Stimulated activated CD4-positive, alpha-beta T cell treated with anti-CD3 and anti-CD28 coated beads, Interleukin-1b, Interleukin-23, amount 100 ng/mL, for 1 hour (primary cell): ENCODE measurements around the gene CXorf58.
"Not testable (repeated sequence)": the region's sequence is repeated elsewhere in the genome, so short reads cannot be mapped to it uniquely, and the experiment has no call there.

ENCODE experiments used
- DNase-seq, 2 donors: peaks; one replicate each; pipeline ENCODE4 v3.0.0-alpha.2; 2020; ENCODE audit warnings: low read depth in 2 of 2

CXorf58 gene

GRCh38 chrX:23907498-23908218, at the start of gene CXorf58, which contains the start of gene APOO:
TSS of gene CXorf58 (plus strand) at chrX:23908006. CDS start at chrX:23910303, 2,297 bp downstream.
TSS of gene APOO (minus strand) at chrX:23907938. CDS start at chrX:23907702, 236 bp downstream.
- DNase-seq = peak; percentile 70 to 79

DNA sequence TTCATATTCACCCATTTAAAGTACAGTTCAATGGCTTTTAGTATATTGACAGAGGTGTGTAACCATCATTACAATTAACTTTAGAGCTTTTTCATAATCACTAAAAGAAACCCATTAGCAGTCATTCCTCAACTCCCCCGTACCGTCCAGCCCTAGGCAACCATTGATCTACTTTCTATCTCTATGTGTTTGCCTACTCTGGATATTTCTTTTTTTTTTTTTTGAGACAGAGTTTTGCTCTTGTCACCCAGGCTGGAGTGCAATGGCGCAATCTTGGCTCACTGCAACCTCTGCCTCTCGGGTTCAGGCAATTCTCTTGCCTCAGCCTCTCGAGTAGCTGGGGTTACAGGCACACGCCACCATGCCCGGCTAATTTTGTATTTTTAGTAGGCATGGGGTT, 48.6 kb upstream of the CXorf58 start:
- not testable (repeated sequence) for DNase-seq

GRCh38 chrX:23861215-23861896, 46.5 kb upstream of the CXorf58 start:
- no peak for DNase-seq

DNA sequence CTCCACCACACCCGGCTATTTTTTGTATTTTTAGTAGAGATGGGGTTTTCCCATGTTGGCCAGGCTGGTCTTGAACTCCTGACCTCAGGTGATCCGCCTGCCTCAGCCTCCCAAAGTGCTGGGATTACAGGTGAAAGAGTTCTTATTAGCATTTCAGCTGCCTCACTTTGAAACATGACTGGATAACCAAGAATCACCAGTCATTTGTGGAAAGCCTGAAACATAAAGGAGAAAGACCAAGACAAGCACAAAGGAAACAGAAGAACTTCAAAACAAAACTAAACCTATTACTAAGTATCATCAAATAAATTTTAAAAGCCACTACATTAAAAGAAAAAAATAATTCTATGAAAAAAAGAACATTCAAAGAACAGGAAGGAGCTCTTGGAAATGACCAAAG, 45.9 kb upstream of the CXorf58 start:
- DNase-seq = not testable (repeated sequence)

- no peak for DNase-seq
These were observed 43.0 kb upstream of the CXorf58 start for GRCh38 chrX:23864742-23865326.

DNA sequence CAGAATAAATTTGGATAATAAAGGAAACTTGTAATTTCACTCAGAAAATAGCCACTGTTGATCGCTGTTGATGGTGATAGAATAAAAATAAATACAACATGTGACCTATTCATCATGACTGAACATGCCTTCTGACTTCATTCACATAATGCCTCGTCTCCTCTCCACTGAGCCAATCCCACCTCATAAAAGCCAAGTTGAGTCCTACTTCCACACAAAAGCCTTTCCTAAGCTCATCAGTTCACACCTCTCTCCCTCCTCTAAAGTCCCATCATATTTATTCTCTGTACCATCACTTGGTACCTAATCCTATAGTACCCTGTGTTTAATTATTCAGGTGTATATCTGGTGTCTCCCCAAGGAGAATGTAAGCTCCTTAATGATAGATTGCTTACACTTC, 37.8 kb upstream of the CXorf58 start:
- DNase-seq = no peak

GRCh38 chrX:23871905-23872546, 35.8 kb upstream of the CXorf58 start:
- DNase-seq = no peak

GRCh38 chrX:23879380-23880090, 28.3 kb upstream of the CXorf58 start:
- no peak for DNase-seq

DNA sequence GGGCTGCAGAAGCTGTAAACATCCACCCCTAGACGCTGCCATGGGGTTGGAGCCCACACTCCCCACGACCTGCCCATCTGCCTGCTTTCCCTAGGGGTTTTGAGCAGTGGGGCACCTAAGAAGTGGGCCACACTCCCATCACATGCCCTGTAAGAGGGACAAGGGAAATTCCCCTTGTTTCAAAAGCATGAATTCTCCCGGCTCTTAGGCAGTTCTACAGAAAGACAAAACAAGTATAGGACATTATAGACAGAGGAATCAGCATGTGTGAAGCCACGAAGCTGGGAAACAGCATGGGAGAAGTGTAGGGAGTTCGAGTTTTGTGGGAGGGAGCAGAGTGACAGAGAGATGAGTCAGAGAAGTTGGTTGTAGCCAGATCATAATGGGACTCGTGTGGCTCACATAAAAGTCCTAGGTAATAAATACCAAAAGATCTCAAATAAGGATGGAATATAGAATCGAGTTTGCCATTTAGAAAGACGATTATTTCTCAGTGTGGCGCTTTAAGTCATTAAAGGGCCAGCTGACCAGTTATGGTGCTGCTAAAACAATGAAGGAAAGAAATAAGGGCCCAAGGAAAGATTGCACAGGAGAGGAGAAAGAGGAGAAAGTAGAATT, 24.0 kb upstream of the CXorf58 start:
- DNase-seq = no peak

DNA sequence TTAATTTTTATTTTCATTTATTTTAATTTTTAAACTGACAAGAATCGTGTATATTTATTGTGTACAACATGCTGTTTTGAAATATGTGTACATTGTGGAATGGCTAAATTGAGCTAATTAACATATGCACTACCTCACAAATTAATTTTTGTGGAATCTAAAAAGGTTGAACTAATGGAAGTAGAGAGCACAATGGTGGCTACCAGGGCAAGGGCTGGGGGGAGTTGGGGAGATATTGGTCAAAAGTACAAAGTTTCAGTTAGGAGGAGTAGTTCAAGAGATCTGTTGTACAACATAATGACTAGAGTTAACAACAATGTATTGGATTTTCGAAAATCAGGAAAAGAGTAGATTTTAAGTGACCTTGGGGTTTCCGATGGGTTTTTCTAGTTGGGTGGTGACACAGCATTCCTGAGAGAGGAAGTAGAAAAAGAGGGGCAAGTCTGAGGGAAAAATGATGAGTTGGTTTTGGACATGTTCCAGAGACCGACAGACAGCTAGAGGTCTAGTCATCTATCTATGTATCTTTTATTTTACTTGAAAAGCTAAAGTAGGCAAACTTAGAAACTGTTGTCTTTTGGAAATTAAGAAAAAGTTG, 23.3 kb upstream of the CXorf58 start:
- DNase-seq = no peak

- no peak for DNase-seq
These were observed 22.0 kb upstream of the CXorf58 start for GRCh38 chrX:23885803-23886202.

DNA sequence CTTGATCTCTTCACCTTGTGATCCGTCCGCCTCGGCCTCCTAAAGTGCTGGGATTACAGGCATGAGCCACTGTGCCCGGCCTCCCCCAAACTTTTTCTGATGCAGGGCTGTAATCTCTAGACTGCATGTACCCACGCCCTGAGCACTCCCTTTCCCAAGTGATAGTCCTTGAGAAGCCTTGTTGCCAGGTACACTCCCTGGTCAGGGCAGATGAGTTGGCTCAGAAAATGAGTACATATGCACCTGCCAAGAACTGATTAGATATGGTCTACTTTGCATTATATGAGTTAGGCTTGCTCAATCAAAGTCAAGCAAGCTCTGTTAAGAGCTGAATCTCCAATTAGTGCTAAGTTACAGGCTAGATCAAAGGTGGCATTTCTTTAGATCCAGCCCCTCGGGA, 20.4 kb upstream of the CXorf58 start:
- no peak for DNase-seq

DNA sequence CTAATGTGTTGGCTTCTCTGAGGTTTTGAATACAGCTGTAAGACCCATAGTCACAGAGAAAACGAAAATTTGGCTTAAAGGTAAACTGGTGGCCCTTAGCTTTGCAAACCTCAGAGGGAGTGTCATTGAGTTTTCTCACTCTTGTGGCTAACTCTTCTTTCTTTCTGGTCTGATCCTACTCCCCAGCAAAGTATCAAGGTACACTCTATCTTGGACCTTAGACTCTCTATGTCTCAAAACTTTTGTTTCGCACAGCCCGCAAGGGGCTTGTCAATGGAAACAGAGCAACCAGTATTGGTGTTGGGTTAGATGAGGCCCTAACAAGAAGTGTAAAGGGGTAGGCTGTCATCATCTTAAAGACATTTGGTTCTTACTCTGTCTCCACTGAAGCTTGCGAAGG, 19.9 kb upstream of the CXorf58 start:
- no peak for DNase-seq

- no peak for DNase-seq
These were observed 18.8 kb upstream of the CXorf58 start for GRCh38 chrX:23888887-23889501.

GRCh38 chrX:23890933-23891332, 16.9 kb upstream of the CXorf58 start:
- no peak for DNase-seq

- DNase-seq = not testable (repeated sequence)
These were observed 12.8 kb upstream of the CXorf58 start for GRCh38 chrX:23894993-23895392.

- DNase-seq = not testable (repeated sequence)
These were observed 11.3 kb upstream of the CXorf58 start for GRCh38 chrX:23896539-23896938.

- no peak for DNase-seq
These were observed 10.8 kb upstream of the CXorf58 start for GRCh38 chrX:23896981-23897380.

GRCh38 chrX:23898412-23898959, 9.3 kb upstream of the CXorf58 start:
- DNase-seq = no peak

- DNase-seq = no peak
These were observed 7.5 kb upstream of the CXorf58 start for GRCh38 chrX:23900220-23900797.
